ENCODE data around the gene COQ7.
A peak's percentile ranks its signal among the peaks of the same experiment; 100 is the strongest.

COQ7 gene

DNA sequence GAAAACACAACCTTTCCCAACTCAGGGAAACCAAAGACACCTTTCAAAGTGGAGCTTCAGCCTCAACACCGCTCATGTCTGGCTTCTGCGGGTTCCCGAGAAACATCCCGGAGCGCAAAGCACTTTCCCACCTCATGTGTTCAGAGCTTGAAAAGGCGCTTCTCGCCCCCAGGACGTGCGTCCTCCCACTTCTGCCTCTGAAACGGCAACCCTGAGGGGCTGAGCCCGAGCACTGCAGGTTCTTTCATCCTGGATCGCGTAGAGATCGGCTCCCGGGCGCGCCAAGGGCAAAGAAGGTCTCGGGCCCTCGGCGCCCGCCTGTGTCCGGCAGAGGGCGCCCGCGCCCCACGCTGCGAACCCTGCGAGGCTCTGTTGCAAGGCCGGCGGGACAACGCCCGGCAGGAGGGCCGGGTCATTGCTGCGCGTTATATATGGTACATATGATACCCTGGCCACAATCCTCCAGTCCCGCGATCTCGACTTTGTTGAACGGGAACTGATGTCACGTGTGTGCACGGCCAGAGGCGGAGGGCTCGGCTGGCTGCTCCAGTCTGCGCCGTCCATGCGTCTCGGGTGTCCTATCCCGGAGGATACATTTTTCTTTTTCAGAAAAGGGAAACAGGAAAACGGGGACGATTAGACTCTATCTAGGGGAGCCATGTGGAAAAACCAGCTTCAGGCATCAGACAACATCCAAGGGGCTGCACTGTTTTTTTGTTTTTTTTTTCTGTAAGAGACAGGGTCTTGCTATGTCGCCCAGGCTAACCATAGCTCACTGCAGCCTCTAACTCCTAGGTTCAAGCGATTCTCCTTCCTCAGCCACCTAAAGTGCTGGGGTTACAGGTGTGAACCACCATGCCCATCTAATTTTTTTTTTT lies 19.1 kb downstream of the COQ7 start:
- peak; percentile 82 for DNase-seq (ENCODE audit: low read depth, low spot score)

DNA sequence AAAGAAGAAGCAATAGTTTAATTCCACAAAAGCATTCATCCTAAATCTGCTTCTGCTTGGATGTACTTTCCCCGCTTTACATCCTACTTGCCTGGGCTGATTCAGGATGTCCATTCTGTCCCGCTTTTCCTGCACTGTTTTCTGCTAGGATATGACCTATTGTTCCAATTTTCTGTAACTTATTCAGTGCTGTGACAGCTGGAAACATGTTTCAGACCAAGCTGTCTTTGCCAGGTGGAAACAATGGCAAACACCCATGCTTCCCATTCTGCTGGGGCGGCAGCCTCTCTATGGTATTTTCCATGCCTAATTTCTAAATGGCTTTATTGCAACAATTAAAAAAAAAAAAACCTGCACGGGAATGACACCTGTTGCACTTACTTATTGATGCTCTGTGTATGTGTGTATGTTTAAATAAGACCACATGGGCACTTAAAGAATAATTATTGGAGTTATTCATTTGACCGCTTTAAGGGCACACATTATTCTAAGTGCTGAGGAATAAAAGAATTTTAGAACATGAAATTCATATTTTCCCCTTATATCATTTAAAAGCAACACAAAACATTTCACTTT lies 21.0 kb downstream of the COQ7 start:
- DNase-seq (ENCODE audit: low read depth, low spot score): no peak

DNA sequence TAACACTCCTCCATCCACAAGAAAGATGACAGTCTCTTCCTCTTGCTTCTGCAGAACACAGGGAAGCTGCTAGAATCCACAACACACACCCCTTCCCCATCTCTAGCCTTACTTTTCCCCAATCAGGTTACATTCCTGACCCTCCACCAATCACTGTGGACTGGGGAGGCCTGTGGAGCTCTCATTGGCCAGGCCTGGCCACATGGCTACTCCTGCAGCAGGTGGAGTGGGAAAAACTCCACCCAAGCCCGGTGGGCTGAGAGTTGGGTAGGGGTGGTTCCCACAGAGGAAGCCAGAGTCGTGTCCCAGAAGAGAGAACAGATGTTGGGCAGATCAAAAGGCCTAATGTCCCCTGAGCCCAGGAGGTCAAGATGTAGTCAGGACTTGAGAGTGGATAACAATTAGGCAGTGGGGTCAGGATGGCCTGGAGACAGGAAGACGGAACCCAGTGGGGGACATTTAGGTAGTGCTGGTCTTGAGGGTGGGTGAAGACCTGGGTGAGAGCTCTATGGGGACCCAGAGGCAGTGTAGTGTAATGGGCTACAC lies 22.1 kb downstream of the COQ7 start:
- no peak for DNase-seq (ENCODE audit: low read depth, low spot score)

DNA sequence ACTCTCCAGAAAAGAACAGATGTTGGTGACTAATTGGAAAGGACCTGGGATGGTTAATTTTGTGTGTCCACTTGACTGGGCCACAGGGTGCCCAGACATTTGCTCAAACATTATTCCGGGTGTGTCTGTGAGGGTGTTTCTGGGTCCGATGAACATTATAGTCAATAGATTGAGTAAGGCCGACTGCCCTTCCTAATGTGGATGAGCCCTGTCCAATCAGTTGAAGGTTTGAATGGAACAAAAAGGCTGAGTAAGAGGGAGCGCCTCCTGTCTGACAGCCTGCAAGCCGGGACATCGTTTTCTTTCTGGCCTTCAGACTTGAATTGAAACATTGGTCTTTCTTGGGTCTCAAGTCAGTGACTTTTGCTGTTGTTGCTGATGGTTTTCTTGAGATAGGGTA lies 23.5 kb downstream of the COQ7 start:
- DNase-seq (ENCODE audit: low read depth, low spot score): no peak

DNA sequence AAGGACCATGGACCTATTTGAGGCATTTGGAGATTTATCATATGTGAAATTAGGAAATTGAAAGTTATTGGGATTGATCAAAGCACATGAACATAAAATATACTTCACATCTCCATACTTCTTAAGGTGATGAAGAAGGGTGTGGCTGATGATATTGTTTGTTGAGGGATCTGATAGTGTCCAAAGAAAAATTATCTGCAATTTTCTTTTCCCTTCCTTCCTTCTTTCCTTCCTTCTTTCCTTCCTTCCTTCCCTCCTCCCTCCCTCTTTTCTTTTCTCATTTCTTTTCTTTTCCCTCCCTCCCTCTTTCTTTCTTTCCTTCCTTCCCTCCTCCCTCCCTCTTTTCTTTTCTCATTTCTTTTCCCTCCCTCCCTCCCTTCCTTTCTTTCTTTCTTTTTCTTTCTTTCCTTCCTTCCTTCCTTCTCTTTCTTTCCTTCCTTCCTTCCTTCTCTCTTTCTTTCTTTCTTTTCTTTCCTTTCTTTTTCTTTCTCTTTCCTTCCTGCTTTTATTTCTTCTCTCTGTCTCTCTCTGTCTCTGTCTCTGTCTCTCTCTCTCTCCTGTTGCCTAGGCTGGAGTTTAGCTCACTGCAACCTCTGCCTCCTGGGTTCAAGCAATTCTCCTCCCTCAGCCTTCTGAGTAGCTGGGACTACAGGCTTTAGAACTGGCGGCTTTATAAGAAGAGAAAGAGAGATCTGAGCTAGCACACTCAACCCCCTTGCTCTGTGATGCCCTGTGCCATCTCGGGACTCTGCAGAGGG lies 25.4 kb downstream of the COQ7 start:
- DNase-seq (ENCODE audit: low read depth, low spot score): no peak

DNA sequence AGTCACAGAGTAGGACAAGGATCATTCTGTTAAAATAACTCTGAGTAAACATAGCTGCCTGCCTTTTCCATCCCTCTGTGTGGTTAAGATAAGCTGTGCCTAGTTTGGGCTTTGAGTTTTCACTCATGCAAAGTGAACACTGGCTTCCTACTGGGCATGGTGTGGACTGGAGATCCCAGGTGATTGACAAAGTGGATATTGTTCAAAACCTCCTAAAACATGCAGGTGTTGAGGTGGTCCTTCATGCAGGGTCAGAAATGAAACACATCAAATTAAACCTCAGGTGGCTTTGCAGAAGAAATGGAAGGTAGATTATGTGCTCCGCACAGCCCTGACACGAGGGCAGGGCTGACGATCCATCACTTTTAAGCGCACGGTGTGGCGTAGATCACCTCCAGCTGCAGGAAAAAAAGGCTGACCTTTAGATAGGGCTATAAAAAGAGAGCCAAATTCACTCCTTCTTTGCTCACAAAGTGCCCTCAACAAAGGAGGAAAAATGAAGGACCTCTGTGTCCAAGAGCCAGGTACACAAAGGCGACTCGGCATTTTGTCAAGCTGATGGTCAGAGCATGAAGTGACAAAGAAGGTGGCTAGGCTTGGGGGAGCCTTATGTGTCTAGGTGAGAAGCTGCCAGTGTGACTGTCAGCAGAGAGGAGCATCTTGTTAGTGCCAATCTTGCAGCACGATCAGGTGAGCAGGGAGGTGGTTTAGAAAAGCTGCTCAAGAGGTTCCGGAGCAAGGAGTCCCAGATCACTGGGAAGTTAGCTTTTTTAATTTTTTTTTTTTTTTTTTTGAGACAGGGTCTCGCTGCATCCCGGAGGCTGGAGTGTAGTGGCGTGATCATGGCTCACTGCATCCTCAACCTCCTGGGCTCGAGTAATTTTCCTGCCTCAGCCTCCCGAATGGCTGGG lies 26.5 kb downstream of the COQ7 start:
- DNase-seq (ENCODE audit: low read depth, low spot score): no peak

DNA sequence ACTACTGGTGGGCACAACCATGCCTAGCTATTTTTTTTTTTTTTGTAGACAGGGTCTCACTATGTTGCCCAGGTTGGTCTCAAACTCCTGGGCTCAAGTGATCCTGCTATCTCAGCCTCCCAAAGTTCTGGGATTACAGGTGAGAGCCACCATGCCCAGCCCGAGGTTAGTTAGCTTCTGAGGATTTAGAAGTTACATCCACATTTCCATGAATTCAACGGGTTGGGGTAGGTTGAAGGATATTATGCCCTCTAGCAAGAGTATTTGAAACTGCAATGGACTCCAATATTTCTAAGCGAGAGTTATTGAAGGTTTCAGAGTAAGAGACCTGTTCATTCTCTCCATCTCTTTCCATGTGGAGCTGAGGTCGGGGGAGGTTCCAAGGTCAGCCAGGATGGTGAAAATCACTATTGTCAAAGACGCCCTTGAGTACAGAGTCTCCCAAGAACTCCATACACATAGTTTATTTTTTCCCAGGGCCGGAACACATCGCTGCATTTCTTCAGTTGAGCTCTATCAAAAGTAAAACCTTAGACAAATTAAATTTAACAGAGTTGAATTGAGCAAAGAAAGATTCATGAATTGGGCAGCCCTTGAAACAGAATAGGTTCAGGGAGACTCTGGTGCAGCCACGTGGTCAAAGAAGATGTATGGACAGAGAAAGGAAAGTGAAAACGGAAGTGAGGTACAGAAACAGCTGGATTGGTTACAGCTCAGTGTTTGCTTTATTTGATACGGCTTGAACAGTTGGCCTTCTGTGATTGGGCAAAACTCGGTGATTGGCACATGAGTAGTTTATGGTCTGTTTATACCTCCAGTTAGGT lies 27.3 kb downstream of the COQ7 start:
- DNase-seq (ENCODE audit: low read depth, low spot score): no peak

DNA sequence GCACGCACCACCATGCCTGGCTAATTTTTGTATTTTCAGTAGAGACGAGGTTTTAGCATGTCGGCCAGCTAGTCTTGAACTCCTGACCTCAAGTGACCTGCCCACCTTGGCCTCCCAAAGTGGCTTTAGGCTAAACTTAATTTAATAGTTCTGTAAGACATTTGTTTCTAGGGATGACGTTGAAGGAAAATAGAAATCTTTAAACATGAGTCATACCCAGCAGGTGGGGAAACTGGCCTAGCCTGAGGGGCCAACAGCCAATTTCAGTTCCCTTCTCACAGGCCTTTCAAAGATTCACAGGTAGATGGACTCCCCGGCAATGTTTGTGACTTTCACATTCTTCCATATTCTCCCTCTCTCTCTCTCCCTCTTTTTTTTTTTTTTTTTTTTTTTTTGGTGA lies 28.2 kb downstream of the COQ7 start:
- no peak for DNase-seq (ENCODE audit: low read depth, low spot score)

DNA sequence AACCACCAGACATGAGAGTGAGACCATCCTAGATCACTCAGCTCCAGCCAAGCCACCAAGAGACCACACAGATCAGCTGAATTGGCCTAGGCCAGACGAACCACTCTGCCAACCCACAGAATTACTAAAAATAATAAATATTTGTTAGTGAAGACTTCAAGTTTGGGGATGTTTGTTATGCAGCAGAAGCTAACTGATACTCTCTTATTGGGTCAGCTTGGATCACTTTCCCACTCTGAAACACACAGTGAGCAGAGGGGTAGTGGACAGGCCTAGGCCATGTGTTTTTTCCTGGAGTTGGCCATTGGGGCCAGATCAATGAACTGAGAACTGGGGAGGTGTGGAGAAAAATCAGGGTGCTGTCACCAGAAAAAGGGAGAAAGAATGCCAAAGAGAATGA lies 30.8 kb downstream of the COQ7 start:
- DNase-seq (ENCODE audit: low read depth, low spot score): no peak

DNA sequence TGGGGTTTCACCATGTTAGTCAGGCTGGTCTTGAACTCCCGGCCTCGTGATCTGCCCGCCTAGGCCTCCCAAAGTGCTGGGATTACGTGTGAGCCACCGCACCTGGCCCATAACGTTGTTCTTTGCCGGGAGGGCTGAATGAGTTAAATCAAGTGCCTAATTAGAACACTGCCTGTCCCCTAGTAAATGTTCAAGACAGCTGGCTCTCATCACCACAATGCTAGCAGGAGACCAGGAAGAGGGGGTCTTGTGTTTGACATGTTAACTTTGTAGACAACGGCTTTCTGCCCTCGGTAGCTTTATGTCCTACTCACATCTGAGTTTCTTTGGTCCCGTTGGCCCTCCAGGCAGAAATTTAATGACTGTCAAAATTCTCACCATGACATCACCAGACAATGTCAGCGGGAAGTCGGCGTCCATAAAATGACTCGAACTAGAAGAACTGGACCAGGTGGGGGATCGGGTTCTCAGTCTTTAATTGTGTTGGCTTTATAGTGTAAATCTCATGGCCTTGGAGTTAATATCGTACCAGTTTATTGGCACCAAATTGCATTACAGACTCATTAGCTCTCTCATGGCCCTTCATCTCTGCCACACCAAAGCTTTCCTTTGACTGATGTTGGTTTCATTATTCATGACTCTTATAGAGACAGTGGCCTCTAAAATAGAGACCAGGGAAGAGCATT lies 34.9 kb downstream of the COQ7 start:
- DNase-seq (ENCODE audit: low read depth, low spot score): no peak

DNA sequence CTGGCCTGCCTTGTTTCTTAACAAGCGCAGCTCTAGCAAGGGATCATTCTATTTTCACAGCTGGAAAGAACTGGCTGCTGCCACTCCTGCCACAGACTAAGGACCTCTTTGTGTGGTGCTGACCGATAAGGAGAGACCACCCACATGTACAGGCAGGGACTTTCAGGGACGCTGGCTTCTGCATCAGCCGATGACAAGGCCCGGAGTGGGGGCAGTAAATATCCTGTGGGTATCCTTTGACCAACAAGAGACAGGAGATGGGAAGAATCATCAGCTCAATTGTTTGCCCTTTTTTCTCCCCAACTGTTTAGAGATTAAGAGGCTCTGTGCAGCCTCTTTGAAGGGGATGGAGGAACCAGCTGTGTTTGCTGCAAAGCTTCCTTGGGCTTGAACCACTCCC lies 37.2 kb downstream of the COQ7 start:
- no peak for DNase-seq (ENCODE audit: low read depth, low spot score)

DNA sequence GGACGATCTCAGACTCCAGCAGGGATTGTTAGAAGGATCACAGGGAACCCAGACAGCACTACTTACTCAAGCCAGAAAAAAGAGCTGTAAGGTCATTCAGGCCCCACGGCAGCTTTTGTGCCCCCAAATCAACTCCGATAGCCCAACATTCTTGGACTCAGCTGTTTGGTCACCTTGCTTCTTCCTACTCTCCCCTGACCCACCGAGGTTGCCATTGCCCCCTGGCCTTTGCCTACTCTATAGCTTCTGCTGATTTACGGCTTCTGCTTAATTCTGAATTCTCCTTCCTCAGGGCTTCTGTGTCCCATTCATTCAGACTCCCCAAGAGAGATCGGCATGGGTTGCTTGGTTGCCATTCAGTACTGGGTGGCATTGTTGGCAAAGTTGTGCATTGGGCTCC lies 37.7 kb downstream of the COQ7 start:
- no peak for DNase-seq (ENCODE audit: low read depth, low spot score)

DNA sequence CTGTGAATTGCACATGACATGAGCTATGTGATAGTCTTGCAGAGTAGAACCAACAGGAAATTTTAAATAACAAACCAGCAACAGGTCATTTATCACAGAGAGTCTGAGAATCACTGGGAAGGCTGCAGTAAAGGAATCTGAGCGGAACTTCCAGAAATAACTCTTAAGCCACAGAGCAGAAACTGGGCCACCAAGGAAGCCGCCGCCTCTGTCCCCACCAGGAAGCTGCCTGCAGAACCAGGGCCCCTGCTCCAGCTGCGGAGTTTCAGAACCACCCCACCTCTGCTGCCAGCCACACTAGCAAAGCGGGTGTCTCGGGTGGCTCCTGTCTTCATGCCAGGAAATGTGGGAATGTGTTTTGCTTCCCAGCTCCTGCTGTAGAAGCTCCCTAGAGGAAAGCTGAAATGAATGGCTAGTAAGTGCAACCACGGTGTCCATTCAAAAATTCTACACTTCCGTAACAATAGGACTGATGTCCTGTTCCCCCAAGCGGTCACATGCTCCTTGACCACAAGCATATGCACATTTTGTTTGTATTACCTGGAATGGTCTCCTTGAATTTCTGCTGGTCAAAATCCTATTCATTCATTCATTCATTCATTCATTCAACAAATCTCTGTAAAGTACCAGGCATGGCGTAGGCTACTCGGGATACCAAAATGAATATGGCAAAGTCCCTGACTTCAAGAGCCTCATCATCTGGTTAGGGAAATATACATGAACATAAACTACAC lies 38.6 kb downstream of the COQ7 start:
- no peak for DNase-seq (ENCODE audit: low read depth, low spot score)

DNA sequence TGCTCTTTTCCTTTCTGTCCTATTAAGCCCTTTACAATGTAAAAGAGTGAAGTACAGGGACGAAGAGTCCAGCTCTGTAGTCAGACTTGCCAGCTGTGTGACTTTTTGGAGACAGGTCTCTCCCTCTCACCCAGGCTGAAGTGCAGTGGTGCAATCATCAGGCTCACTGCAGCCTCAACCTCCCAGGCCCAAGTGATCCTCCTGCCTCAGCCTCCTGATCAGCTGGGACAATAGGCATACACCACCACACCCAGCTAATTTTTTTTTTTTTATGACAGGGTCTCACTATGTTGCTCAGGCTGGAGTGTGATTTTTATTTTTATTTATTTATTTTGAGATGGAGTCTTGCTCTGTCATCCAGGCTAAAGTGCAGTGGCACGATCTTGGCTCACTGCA lies 39.2 kb downstream of the COQ7 start:
- DNase-seq (ENCODE audit: low read depth, low spot score): no peak

DNA sequence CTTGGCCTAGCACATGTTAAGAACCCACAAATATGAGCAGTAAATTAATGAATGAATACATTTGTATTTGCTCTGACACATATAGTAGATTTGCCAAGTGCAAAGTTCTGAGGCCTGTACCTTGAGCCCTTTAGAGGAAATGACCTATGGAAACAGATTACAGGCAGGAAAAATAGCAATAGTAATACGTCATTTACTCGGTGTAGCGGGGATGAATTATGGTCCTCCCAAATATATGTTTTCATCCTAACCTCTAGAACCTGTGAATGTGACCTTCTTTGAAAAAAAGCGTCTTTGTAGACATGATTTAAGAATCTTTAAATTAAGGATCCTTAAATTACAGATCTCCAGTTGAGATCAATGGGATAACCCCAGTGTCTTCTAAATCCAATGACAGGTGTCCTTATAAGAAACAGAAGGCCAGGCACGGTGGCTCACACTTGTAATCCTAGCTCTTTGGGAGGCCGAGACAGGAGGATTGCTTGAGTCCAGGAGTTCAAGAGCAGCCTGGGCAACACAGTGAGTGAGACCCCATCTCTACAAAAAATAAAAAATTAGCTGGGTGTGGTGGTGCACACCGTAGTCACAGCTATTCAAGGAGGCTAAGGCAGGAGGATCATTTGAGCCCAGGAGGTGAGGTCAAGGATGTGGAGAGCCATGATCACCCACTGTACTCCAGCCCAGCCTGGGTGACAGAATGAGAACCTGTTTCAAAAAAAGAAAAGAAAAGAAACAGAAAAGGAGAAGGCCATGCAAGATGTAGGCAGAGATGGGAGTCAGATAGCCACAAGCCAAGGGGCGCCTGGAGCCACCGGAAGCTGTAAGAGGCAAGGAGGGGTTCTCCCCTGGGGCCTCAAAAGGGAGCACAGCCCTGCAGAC lies 41.2 kb downstream of the COQ7 start:
- no peak for DNase-seq (ENCODE audit: low read depth, low spot score)

DNA sequence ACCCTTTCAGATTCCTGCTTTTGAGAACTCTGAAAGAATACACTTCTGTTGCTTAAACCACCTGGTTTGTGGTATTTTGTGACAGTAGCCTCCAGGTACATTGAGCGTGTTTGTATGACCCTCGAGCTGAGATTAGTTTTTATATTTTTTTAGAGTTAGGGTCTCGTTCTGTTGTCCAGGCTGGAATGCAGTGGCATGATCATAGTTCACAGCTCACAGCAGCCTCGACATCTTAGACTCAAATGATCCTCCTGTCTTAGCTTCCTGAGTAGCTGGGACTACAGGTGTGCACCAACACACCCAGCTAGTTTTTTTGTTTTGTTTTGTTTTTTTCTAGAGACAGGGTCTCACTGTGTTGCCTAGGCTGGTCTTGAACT lies 41.9 kb downstream of the COQ7 start:
- DNase-seq (ENCODE audit: low read depth, low spot score): no peak

DNA sequence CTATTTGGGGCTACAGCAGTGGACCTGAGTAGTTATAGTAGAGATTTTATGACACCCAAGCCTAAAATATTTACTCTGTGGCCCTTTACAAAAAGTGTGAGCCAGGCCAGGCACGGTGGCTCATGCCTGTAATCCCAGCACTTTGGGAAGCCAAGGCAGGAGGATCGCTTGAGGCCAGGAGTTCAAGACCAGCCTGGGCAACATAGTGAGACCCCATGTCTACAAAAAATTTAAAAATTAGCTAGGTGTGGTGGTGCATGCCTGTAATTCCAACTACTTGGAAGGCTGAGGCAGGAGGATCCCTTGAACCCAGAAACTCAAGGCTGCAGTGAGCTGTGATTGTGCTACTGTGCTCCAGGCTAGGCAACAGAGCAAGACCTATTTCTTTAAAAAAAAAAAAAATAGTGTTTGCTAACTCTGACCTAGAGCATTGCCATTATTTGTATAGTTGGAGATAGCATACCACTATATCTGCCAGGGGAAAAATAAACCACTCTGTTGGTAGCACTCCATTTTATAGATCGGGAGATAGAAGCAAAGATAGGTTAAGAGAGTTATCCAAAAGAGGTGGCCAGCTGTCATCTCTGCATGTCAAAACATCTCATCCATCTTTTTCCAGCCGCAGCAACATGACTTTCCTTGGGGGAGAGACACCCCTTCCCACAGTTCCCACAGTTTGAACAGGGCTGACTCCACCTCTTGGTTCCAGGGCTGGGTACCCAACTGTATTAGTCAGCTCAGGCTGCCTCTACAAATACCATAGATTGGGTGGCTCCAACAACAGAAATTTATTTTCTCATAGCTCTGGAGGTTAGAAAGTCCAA lies 43.3 kb downstream of the COQ7 start:
- no peak for DNase-seq (ENCODE audit: low read depth, low spot score)

DNA sequence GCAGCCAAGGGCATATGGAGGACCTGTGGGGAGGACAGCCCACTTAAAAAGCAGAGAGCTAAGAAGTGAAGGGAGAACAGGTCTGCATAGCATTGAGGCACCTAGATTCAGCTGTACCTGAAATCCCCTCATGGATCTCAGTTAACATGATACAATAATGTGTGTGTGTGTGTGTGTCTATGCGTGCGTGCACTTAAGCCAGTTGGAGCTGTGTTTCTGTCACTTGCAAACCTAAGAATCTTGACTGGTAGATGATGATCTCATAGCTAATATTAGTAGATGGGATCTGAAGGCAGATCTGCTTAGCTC lies 44.6 kb downstream of the COQ7 start:
- no peak for DNase-seq (ENCODE audit: low read depth, low spot score)
